ENCODE results near the gene LYAR.

- no peak for TF ChIP-seq CTCF (IDR thresholded peaks at IDR 0.05)
- TF ChIP-seq EP300 (IDR thresholded peaks at IDR 0.05) = no peak
These were observed 40.8 kb upstream of the LYAR start for GRCh38 chr4:4330794-4331193.

Data from tibial nerve (tissue), 4 donors.